Endodermal cell (in vitro differentiated cells): Measurements from ENCODE around the gene RXRA. TPM values are rescaled to one million over a fixed set of nuclear protein-coding genes. Genes with fewer than 3 reads are reported as not detected.

ENCODE experiments used
- DNase-seq: peaks from one replicate; pipeline ENCODE4 v3.0.0-alpha.2; 2017
- H3K27ac ChIP-seq: 2 replicates; pipeline ENCODE4 v1.5.1; 2013; ENCODE audit warnings: mild to moderate bottlenecking, low read depth, low read length, moderate library complexity
- H3K27me3 ChIP-seq: 2 replicates; pipeline ENCODE4 v1.6.1; 2013; ENCODE audit warnings: mild to moderate bottlenecking, low read length, moderate library complexity; ENCODE audit not compliant: insufficient read depth, control insufficient read depth, poor library complexity, severe bottlenecking
- H3K36me3 ChIP-seq: 2 replicates; pipeline ENCODE4 v1.7.0; 2013; ENCODE audit warnings: mild to moderate bottlenecking, low read length, moderate library complexity; ENCODE audit not compliant: control insufficient read depth, insufficient read depth
- H3K4me1 ChIP-seq: one replicate; pipeline ENCODE4 v1.7.0; 2013; ENCODE audit warnings: low read length; ENCODE audit not compliant: control insufficient read depth, insufficient read depth
- H3K4me3 ChIP-seq: 2 replicates; pipeline ENCODE4 v1.5.1; 2013; ENCODE audit warnings: mild to moderate bottlenecking, low read length, moderate library complexity
- H3K9ac ChIP-seq: 2 replicates; pipeline ENCODE4 v1.6.1; 2013; ENCODE audit warnings: mild to moderate bottlenecking, low read length, moderate library complexity; ENCODE audit not compliant: poor library complexity, severe bottlenecking; ENCODE audit errors: extremely low read depth
- H3K9me3 ChIP-seq: 2 replicates; pipeline ENCODE4 v1.6.1; 2013; ENCODE audit warnings: mild to moderate bottlenecking, low read length, moderate library complexity; ENCODE audit not compliant: control insufficient read depth
- H3K27ac Mint-ChIP-seq: 2 replicates; pipeline ENCODE4 v1.8.0; 2020; ENCODE audit warnings: mixed read lengths
- H3K27me3 Mint-ChIP-seq: 2 replicates; pipeline ENCODE4 v1.8.0; 2021; ENCODE audit warnings: mild to moderate bottlenecking, mixed read lengths; ENCODE audit not compliant: insufficient read depth
- H3K36me3 Mint-ChIP-seq: 2 replicates; pipeline ENCODE4 v1.8.0; 2020; ENCODE audit warnings: low read depth, mixed read lengths
- H3K4me1 Mint-ChIP-seq: 2 replicates; pipeline ENCODE4 v1.8.0; 2020; ENCODE audit warnings: mixed read lengths
- H3K4me3 Mint-ChIP-seq: 2 replicates; pipeline ENCODE4 v1.8.0; 2020; ENCODE audit warnings: mild to moderate bottlenecking, moderate library complexity, mixed read lengths
- H3K9me3 Mint-ChIP-seq: 2 replicates; pipeline ENCODE4 v1.8.0; 2020; ENCODE audit warnings: mild to moderate bottlenecking, mixed read lengths
- CTCF ChIP-seq: fragments of 200-600 bp; sonication (generic); conservative IDR thresholded peaks from 2 replicates; pipeline ENCODE4 v1.5.0; 2021; ENCODE audit warnings: antibody characterized with exemption, mild to moderate bottlenecking
- WGBS, 2 experiments: methylation state at CpG; one replicate each; pipeline versions ENCODE4 v1.1.5 to v1.1.7; 2013; ENCODE audit warnings: missing lambda C conversion rate in 2 of 2, mixed read lengths in 1 of 2; ENCODE audit not compliant: insufficient coverage in 1 of 2, insufficient read length in 1 of 2; 5-methylcytosine and 5-hydroxymethylcytosine counted together
- total RNA-seq, 2 donors: library from RNA; stranded (reverse); fragmentation: NEBNext Ultra II Directional in 1 of 2; extraction: Animal tissue kit (Norgen Biotek cat#: 25700) in 1 of 2; gene quantifications; 2 replicates in 1 of 2; 3 replicates in 1 of 2; pipeline ENCODE4 v1.2.1, GENCODE V29; 2021

RXRA gene
- total RNA-seq, 2 donors from 2014 or later = 58.3 to 70.6 TPM

- Histone ChIP-seq H3K27me3 (no peaks in the 10 kb centered on the region), H3K4me1 (no peaks in the 10 kb centered on the region), H3K27ac (no peak overlapping the region), H3K9me3 (no peaks in the 10 kb centered on the region), H3K4me3 (no peak overlapping the region), H3K9ac (no peak overlapping the region), H3K36me3 (no peaks in the 10 kb centered on the region)
- Mint-ChIP-seq H3K9me3 (no peaks in the 10 kb centered on the region), H3K36me3 (no peaks in the 10 kb centered on the region), H3K27me3 (no peaks in the 10 kb centered on the region), H3K4me3 (no peak overlapping the region), H3K4me1 (peaks cover 3% of the 10 kb centered on the region), H3K27ac (no peak overlapping the region)
- TF ChIP-seq CTCF = no peak
- DNase-seq = no peak
- WGBS, 2 experiments = 95 to 98% methylated on average over 6 to 12 of the region's 12 CpGs
Measured at GRCh38 chr9:134345737-134346136, 19.5 kb downstream of the RXRA start.

GRCh38 chr9:134346151-134346550 is 19.9 kb downstream of the RXRA start:
- H3K27ac Mint-ChIP-seq = no peak overlapping the region
- no peak overlapping the region for H3K4me3 Mint-ChIP-seq
- no peak for TF ChIP-seq CTCF
- Histone ChIP-seq H3K27ac (no peak overlapping the region), H3K4me1 (no peaks in the 10 kb centered on the region), H3K9ac (no peak overlapping the region), H3K9me3 (no peaks in the 10 kb centered on the region), H3K36me3 (no peaks in the 10 kb centered on the region), H3K4me3 (no peak overlapping the region), H3K27me3 (no peaks in the 10 kb centered on the region)
- H3K27me3 Mint-ChIP-seq = no peaks in the 10 kb centered on the region
- peaks cover 4% of the 10 kb centered on the region for H3K4me1 Mint-ChIP-seq
- H3K9me3 Mint-ChIP-seq = no peaks in the 10 kb centered on the region
- no peak for DNase-seq
- no peaks in the 10 kb centered on the region for H3K36me3 Mint-ChIP-seq
- 86 to 91% methylated on average over 4 to 14 of the region's 14 CpGs for WGBS, 2 experiments

- Histone ChIP-seq H3K27ac (peak overlapping the region; percentile 70), H3K9ac (no peak overlapping the region), H3K9me3 (no peaks in the 10 kb centered on the region), H3K4me3 (no peak overlapping the region), H3K27me3 (no peaks in the 10 kb centered on the region), H3K4me1 (no peaks in the 10 kb centered on the region), H3K36me3 (no peaks in the 10 kb centered on the region)
- Mint-ChIP-seq H3K27me3 (no peaks in the 10 kb centered on the region), H3K36me3 (no peaks in the 10 kb centered on the region), H3K4me3 (no peak overlapping the region), H3K9me3 (no peaks in the 10 kb centered on the region), H3K27ac (no peak overlapping the region), H3K4me1 (peaks cover 4% of the 10 kb centered on the region)
- no peak for TF ChIP-seq CTCF
- WGBS, 2 experiments = 94% methylated on average over 13 to 21 of the region's 21 CpGs
- DNase-seq = no peak
Measured at GRCh38 chr9:134346840-134347583, 20.8 kb downstream of the RXRA start.
